Activated gamma-delta T cell treated with anti-CD3 and anti-CD28 coated beads, Interleukin-2, amount 50 U/mL, for 16 hours (primary cell): ENCODE data around the gene METTL16.
"Not testable (repeated sequence)": the region's sequence is repeated elsewhere in the genome, so short reads cannot be mapped to it uniquely, and the experiment has no call there.

ENCODE experiments used
- DNase-seq: peaks from one replicate; pipeline ENCODE4 v3.0.0-alpha.2; 2020; ENCODE audit warnings: low read depth

The METTL16 gene

DNA sequence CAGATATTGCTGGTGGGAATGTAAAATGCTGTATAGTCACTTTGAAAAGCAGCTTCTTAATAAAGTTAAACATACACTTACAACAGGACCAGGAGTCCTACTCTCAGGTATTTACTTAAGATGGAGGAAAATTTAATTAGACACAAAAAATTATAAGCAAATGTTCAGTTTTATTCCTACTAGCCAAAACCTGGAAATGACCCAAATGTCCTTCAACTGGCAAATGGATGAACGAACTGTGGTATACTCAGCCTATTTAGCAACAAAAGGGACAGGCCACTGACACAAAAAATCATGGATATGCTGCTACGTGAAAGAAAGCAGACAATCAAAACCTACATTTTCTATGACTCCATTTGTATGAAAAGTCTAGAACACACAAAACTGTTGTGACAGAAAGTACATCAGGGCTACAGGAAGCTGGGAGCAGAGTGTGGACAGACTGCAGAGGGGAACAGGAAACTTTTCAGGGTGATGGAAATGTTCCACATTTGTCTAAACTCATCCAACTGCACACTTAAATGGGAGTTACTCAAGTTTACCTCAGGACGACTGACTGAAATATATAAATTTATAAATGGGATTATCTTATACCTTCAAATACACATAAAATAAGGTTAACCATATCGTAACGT lies 61.6 kb downstream of the METTL16 start:
- DNase-seq = no peak

GRCh38 chr17:2449486-2449885 lies 62.2 kb downstream of the METTL16 start:
- DNase-seq = no peak

DNA sequence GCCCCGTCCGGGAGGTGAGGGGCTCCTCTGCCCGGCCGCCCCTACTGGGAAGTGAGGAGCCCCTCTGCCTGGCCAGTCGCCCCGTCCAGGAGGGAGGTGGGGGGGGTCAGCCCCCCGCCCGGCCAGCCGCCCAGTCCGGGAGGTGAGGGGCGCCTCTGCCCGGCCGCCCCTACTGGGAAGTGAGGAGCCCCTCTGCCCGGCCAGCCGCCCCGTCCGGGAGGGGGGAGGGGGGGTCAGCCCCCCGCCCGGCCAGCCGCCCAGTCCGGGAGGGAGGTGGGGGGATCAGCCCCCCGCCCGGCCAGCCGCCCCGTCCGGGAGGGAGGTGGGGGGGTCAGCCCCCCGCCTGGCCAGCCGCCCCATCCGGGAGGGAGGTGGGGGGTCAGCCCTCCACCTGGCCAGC lies 64.2 kb downstream of the METTL16 start:
- DNase-seq = not testable (repeated sequence)

DNA sequence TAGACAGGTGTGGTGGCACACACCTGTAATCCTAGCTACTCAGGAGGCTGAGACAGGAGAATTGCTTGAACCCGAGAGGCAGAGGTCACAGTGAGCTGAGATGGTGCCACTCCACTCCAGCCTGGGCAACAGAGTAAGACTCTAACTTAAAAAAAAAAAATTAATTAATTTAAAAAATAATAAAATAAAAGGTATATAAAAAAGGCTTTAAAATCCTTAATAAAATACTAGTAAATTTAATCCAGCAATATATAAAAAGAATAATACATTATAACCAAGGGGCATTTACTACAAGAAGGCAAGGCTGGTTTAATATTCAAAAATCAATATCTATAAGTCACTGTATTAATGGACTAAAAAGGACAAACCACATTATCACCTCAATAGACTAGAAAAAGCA lies 66.0 kb downstream of the METTL16 start:
- no peak for DNase-seq

- DNase-seq = no peak
Measured at GRCh38 chr17:2444382-2444781, 67.3 kb downstream of the METTL16 start.

DNA sequence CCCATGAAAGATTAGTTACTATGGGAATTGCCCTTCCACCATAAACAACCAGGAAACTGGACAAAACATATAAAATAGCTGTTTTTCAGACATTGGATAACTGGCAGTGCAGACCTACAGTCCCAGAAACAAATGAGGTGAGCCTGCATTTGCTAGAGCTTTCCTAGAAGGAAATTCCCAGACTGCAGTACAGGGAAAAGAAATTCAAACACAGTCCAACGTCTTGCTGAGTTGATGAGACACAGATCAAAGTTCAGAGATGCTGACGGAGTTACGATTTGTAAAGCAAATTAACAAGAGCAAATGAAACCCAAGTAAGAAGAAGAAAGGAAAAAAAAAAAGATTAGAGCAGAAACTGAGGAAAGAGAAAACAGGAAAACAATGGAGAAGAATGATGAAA lies 69.5 kb downstream of the METTL16 start:
- DNase-seq = no peak

DNA sequence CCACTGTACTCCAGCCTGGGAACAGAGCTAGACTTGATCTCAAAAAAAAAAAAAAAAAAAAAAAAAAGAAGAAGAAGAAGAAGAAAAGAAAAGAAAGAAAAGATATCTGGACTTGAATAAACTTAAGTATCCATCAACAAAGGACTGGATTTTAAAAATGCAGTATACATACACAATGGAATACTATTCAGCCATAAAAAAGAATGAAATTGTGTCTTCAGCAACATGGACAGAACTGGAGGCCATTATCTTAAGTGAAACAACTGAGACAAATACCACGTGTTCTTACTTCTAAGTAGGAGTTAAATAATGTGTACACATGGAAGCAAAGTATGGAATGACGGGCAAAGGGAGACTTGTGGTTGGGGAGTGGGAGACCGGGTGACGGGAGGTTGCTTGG lies 70.8 kb downstream of the METTL16 start:
- DNase-seq = no peak

- not testable (repeated sequence) for DNase-seq
Measured at GRCh38 chr17:2439997-2440396, 71.7 kb downstream of the METTL16 start.

DNA sequence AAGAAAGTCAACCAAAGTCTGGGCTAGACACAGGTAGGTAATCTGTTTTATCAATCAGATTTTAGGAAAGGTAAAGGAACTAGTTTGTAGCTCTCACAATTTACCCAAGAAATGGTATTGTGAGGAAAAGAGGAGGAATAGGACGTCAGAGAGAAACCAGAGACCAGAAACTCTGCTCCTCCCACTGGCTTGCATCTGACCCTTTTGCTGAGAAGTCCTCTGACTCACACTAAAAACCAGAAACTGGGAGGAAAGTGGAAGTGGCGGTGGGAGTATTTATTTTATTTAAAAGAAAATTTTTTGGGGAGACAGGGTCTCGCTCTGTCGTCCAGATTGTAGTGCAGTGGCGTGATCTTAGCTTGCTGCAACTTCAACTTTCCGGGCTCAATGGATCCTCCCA lies 72.9 kb downstream of the METTL16 start:
- DNase-seq = no peak

- DNase-seq = no peak
Measured at GRCh38 chr17:2436316-2436905, 75.3 kb downstream of the METTL16 start.

DNA sequence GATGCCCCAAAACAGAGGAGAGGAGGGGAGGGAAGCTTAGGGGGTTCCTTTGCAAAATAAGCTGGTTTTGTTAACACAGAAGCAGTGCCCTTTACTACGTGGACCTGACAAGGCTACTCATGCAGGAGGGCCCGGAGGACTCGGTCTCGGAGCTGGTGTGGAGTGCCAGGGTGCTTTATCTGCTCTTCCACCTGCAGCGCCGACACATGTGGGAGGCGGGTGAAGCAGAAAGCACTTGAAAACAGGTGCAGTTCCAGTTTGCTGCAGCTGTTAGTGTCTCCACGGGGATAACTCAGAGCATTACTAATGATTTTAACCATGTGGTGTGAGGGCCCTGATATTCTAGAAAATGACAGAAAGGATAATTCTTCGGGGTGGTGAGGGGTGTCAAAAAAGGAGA lies 75.8 kb downstream of the METTL16 start:
- DNase-seq = no peak

- no peak for DNase-seq
Measured at GRCh38 chr17:2435181-2435741, 76.4 kb downstream of the METTL16 start.

DNA sequence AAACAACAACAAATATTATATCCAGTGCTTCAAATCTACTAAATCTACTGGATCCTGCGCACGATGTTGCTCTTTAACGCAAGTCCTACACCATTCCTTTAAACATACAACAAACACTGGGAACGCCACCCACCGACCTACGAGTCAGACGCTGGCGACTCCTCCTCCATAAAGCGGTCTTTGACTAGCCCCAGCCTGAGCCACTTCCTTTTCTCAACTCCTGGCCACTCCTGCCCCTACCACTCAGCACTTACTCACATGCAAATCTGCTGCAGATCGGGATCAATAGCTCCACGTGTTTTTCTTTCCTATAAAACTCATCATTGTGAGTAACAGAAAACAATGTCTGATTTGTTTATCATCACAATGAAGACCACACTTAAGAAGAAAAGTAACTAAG lies 78.0 kb downstream of the METTL16 start:
- DNase-seq = no peak

DNA sequence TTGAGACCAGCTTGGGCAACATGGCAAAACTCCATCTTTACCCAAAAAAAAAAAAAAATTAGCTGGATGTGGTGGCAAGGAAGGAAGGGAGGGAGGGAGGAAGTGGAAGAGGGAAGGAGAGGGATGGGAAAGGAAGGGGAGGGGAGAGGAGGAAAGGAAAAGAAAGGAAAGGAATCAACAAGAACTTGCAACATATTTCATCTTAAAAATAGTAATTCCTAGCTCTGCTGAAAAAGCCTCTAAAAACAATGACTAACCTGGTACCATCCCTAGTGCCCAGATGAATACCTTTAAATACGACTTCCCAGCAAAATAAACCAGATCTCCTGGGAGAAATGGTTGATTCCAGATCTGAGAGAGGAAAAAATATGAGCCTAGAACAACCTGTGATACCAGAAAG lies 83.8 kb downstream of the METTL16 start:
- no peak for DNase-seq

DNA sequence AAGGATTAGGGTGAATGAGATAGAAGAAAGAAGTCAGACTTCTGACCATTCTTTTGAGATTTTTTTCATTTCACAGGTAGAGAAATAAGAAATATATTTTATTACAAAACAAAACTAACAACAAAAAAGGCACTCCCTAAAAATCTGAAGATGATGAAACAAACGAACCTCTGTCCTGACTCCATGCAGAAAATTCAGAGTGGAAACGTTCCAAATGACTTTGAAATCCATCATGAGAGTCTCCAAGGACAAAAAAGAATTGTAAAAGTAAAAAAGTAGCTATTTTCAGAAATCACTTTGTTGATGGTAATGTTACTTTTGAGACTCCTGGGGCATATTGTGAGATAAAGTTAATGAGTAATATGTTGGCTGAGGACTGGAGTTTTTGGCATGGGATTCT lies 84.5 kb downstream of the METTL16 start:
- DNase-seq = no peak

DNA sequence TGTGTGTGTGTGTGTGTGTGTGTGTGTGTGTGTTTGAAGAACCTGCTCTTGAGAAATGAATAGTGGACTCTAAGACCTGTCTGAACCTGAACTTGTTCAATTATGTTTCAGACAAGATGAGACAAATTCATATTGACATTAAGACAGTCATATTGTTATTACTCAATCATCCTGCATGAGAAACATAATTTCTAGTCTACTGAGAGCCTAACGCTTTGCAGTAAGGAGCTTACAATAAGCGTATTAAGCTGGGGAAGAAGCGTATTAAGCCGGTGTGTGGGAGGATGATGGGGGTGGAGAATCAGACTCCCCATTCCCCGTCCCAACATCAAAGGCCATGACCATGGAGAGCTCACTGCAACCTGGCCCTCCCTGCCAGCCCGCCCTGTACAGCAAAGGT lies 88.4 kb downstream of the METTL16 start:
- DNase-seq = no peak

DNA sequence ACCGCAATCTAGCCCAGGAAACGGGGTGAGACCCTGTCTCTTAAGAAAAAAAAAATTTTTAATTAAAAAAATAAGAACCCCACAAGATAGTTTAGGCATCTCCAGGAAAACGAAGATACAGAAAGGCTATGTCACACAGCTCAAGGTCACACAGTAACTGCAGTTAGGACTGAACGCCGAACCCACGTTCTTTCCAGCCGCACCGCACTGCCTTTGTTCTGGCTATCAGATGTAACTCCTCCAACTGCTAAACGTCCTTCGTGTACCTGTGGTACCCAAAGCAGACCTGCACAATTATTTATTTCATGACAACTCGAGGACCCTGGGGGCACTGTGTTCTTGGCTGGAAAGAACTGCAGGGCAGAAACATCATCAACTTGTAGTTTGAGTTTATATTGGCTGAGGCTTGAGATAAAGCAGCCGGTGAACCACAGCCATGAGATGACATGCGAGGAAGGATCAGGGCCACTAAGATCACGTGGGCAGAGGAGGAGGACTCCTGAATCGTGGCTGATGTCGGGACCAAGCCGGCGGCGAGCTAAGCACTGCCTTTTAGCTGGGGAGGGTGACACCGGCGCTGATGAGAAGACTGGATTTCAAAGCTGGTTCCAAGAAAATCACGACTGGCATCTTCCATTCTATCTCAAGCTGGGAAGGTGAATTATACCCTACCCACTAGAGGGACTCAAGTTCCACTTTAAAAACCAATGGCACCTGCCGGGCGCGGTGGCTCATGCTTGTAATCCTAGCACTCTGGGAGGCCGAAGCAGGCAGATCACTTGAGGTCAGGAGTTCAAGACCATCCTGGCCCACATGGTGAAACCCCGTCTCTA lies 90.2 kb downstream of the METTL16 start:
- DNase-seq = no peak

DNA sequence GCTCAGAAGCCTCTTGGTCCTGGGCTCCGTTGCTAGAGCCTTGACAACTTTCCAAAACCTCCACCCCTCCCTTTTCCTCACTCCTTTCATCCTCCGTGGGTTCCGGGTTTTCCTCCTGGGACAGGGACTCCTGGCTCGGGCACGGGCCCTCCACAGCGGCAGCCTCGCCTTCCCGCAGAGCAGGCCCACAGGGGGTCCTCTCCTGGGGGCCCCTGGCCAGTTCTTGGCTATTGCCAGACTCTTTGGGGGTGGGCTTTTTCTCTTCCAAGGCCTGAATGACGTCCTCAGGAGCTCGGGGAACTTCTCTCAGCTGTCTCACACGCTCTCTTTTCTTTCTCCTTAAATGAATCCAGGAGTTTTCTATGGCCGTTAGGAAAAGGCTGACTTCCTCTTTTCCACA lies 91.5 kb downstream of the METTL16 start:
- DNase-seq = no peak

DNA sequence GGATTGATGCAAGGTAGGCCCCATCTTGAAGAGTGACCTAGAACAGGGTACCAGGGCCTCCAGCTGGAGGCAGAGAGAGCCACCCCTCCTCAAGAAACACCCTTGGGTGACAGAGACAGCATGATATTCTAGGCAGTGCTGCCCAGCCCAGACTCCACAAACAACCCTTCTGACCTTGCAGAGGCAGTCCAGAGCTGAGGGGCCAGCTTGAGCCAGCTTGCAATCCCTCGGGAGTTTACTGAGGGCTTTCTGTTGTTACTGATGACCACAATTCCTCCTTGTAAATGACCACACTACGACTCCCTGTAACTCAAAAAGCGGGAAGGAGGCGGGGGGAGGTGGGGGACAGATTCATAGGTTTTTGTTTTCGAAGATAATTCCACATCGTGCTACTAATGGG lies 92.2 kb downstream of the METTL16 start:
- DNase-seq = no peak

DNA sequence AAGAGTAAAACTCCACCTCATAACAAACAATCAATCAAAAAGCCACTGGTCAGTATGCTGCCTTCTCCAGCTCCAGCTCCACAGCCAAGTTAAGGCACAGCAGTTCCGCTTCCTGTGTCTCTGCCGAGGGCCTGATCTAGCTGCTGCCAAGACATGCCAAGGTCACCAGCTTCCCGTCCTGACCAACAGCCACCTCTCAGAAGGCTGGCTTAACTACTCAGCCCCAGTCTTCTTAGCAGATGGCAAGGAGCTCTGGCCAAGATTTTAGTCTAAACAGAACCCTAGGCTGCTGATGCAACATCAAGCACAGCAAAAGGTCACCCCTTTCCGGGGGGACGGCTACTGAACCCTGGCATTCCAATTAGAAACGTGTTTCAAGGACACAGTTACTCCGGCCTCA lies 93.1 kb downstream of the METTL16 start:
- no peak for DNase-seq

DNA sequence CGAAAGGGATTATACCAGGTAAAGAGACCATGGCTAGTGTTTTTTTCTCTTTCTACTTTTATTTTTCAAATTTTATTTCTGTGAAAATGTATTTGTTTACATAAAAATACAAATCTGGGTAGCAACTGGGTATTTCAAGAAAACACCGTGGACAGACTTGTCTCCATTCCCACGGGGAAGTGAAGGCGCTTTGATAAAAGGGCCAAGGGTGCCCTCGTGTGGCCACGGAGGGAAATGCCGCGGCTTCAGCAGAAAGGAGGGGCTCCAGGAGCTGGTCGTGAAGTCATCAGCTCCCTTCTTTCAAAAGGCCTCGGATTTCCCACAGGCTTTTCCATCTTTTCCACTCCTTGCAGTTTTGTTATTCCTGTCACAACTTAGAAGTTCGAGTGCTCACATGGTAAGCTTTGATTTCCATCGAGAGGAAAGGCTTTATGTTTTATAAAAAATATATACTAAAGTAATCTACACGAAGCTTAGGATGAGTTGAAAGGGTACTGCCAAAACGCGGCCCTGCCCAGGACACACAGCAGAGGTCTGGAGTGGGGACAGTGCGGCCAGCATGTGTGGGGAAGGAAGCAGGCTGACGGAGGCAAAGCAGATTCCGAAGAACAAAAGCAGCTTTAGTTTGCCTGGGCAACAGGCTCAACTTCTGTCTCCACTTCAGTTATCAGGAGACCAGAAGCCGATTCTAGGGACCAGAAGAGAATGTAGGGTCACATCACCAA lies 95.5 kb downstream of the METTL16 start:
- DNase-seq = peak; percentile 83

- DNase-seq = no peak
Measured at GRCh38 chr17:2415081-2415480, 96.6 kb downstream of the METTL16 start.
